WERI-Rb-1 (cell line): ENCODE results near the gene RAD51B.

Experiments
- DNase-seq: peaks from one replicate; pipeline ENCODE4 v3.0.0-alpha.2; 2020
- H3K27ac ChIP-seq: fragments of 250-450 bp; sonication (Bioruptor Pico); 2 replicates; pipeline ENCODE4 v1.5.1; 2020; ENCODE audit warnings: mild to moderate bottlenecking, moderate library complexity
- H3K27me3 ChIP-seq: fragments of 250-450 bp; sonication (Bioruptor Pico); 2 replicates; pipeline ENCODE4 v1.5.1; 2021; ENCODE audit warnings: mild to moderate bottlenecking, low read depth, moderate library complexity; ENCODE audit not compliant: insufficient read depth, severe bottlenecking
- H3K36me3 ChIP-seq: fragments of 250-450 bp; sonication (Bioruptor Pico); 2 replicates; pipeline ENCODE4 v1.5.1; 2020; ENCODE audit warnings: mild to moderate bottlenecking, moderate library complexity
- H3K4me3 ChIP-seq: 2 replicates; pipeline ENCODE4 v1.5.1; 2011; ENCODE audit warnings: low read depth, mild to moderate bottlenecking, control low read depth, low read length
- H3K9me3 ChIP-seq: fragments of 250-450 bp; sonication (Bioruptor Pico); 2 replicates; pipeline ENCODE4 v1.5.1; 2021; ENCODE audit warnings: mild to moderate bottlenecking, moderate library complexity; ENCODE audit not compliant: severe bottlenecking
- CTCF ChIP-seq: IDR thresholded peaks from 2 replicates; pipeline ENCODE4 v1.5.1; 2011; ENCODE audit warnings: low read depth, mild to moderate bottlenecking, control low read depth, inconsistent platforms, low read length

Gene RAD51B

GRCh38 chr14:67856827-67857226 lies 37.2 kb downstream of the RAD51B start:
- Histone ChIP-seq H3K27me3 (no peaks in the 10 kb centered on the region), H3K9me3 (no peaks in the 10 kb centered on the region), H3K4me3 (no peak overlapping the region), H3K36me3 (no peaks in the 10 kb centered on the region), H3K27ac (no peak overlapping the region)
- DNase-seq, result no peak
- TF ChIP-seq CTCF, result no peak

GRCh38 chr14:67857778-67858350 lies 38.3 kb downstream of the RAD51B start:
- DNase-seq, result no peak
- TF ChIP-seq CTCF, result no peak
- Histone ChIP-seq H3K27me3 (no peaks in the 10 kb centered on the region), H3K4me3 (no peak overlapping the region), H3K27ac (no peak overlapping the region), H3K9me3 (no peaks in the 10 kb centered on the region), H3K36me3 (no peaks in the 10 kb centered on the region)

GRCh38 chr14:67859169-67859749 lies 39.7 kb downstream of the RAD51B start:
- H3K27ac ChIP-seq, result no peak overlapping the region
- H3K4me3 ChIP-seq, result no peak overlapping the region
- no peak for DNase-seq
- no peaks in the 10 kb centered on the region for H3K36me3 ChIP-seq
- H3K9me3 ChIP-seq, result no peaks in the 10 kb centered on the region
- no peaks in the 10 kb centered on the region for H3K27me3 ChIP-seq
- TF ChIP-seq CTCF, result no peak

- Histone ChIP-seq H3K4me3 (no peak overlapping the region), H3K36me3 (peaks cover 5% of the 10 kb centered on the region; the same call in 1 of the 2 replicates), H3K9me3 (no peaks in the 10 kb centered on the region), H3K27me3 (no peaks in the 10 kb centered on the region), H3K27ac (no peak overlapping the region)
- TF ChIP-seq CTCF, result no peak
- DNase-seq, result no peak
Observed at GRCh38 chr14:67863223-67863622, 43.6 kb downstream of the RAD51B start.

- Histone ChIP-seq H3K27me3 (no peaks in the 10 kb centered on the region), H3K4me3 (no peak overlapping the region), H3K9me3 (no peaks in the 10 kb centered on the region), H3K36me3 (no peaks in the 10 kb centered on the region), H3K27ac (no peak overlapping the region)
- no peak for DNase-seq
- TF ChIP-seq CTCF, result no peak
Observed at GRCh38 chr14:67875175-67876006, 55.8 kb downstream of the RAD51B start.
